Measurements from ENCODE around the gene RNF186. TPM values are rescaled to one million over a fixed set of nuclear protein-coding genes. Genes with fewer than 3 reads are reported as not detected.

Gene RNF186
- total RNA-seq, 1 donor from 2014 or later: 1.3 TPM

DNA sequence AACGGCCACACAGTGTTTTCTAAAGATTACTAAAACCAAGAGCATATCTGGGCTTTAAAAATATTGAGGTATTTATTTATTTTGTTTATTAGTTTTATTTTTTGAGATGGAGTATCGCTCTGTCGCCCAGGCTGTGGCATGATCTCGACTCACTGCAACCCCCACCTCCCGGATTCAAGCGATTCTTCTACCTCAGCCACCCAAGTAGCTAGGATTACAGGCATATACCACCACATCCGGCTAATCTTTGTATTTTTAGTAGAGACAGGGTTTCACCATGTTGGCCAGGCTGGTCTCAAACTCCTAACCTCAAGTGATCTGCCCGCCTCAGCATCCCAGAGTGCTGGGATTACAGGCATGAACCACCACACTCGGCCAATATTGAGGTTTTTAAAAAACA lies 39.3 kb downstream of the RNF186 start:
- Mint-ChIP-seq H3K4me3 (no peak overlapping the region), H3K4me1 (ENCODE audit: unreplicated experiment) (no peaks in the 10 kb centered on the region), H3K9me3 (no peaks in the 10 kb centered on the region), H3K36me3 (peaks cover 3% of the 10 kb centered on the region), H3K27me3 (no peaks in the 10 kb centered on the region), H3K27ac (no peak overlapping the region)
- TF ChIP-seq, protein P1, sequence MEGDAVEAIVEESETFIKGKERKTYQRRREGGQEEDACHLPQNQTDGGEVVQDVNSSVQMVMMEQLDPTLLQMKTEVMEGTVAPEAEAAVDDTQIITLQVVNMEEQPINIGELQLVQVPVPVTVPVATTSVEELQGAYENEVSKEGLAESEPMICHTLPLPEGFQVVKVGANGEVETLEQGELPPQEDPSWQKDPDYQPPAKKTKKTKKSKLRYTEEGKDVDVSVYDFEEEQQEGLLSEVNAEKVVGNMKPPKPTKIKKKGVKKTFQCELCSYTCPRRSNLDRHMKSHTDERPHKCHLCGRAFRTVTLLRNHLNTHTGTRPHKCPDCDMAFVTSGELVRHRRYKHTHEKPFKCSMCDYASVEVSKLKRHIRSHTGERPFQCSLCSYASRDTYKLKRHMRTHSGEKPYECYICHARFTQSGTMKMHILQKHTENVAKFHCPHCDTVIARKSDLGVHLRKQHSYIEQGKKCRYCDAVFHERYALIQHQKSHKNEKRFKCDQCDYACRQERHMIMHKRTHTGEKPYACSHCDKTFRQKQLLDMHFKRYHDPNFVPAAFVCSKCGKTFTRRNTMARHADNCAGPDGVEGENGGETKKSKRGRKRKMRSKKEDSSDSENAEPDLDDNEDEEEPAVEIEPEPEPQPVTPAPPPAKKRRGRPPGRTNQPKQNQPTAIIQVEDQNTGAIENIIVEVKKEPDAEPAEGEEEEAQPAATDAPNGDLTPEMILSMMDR (conservative IDR thresholded peaks at IDR 0.05): no peak
- DNase-seq (ENCODE audit: extremely low spot score, unreplicated experiment): no peak

DNA sequence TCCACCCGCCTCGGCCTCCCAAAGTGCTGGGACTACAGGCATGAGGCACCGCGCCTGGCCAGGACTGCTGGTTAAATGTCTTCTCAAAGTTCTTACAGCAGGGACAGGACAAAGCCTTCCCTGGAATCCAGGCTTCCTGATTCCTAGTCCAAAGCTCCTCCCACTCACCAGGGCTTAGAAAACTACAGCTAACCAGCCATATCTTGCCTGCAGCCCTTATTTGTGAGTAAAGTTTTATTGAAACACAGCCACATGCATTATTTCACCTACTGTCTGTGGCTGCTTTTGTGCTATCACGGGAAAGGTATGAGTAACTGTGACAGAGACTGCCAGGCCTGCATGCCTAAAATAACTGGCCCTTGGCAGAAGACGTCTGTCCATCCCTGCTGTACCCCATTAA lies 39.8 kb downstream of the RNF186 start:
- no peak overlapping the region for H3K4me3 Mint-ChIP-seq
- peaks cover 3% of the 10 kb centered on the region for H3K36me3 Mint-ChIP-seq
- no peaks in the 10 kb centered on the region for H3K9me3 Mint-ChIP-seq
- H3K4me1 Mint-ChIP-seq (ENCODE audit: unreplicated experiment): no peaks in the 10 kb centered on the region
- TF ChIP-seq, protein P1 (conservative IDR thresholded peaks at IDR 0.05): no peak
- no peak overlapping the region for H3K27ac Mint-ChIP-seq
- no peaks in the 10 kb centered on the region for H3K27me3 Mint-ChIP-seq
- DNase-seq (ENCODE audit: extremely low spot score, unreplicated experiment): no peak

DNA sequence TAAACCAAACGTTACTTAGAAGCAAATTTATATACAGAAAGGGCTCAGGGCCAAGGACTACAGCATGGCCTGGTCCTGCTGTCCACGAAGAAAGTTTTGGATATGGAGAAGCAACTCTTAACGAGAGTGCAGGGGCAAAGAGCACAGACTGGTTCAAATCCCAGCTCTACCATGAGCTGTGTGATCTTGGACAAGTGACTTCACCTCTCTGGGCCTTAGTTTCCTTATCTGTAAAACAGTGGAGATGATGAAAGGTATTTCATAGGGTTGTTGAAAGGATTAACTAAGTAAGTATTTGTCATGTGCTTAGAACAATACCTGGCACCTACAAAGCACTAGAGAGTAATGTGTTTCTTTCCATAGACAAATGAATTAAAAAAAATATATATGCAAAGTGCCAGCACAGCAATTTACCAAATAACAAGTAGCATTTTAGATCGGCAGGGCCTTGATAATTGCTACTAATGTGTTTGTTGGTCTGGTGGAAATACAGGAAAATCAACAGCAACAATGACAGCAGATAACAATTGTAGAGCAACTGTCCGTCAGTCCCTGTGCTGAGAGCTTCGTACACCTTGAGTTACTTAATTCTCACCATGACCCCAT lies 40.8 kb downstream of the RNF186 start:
- no peak overlapping the region for H3K27ac Mint-ChIP-seq
- peaks cover 5% of the 10 kb centered on the region for H3K4me1 Mint-ChIP-seq (ENCODE audit: unreplicated experiment)
- TF ChIP-seq, protein P1 (conservative IDR thresholded peaks at IDR 0.05): no peak
- no peak for DNase-seq (ENCODE audit: extremely low spot score, unreplicated experiment)
- no peaks in the 10 kb centered on the region for H3K9me3 Mint-ChIP-seq
- peaks cover 3% of the 10 kb centered on the region for H3K36me3 Mint-ChIP-seq
- H3K4me3 Mint-ChIP-seq: no peak overlapping the region
- H3K27me3 Mint-ChIP-seq: no peaks in the 10 kb centered on the region

DNA sequence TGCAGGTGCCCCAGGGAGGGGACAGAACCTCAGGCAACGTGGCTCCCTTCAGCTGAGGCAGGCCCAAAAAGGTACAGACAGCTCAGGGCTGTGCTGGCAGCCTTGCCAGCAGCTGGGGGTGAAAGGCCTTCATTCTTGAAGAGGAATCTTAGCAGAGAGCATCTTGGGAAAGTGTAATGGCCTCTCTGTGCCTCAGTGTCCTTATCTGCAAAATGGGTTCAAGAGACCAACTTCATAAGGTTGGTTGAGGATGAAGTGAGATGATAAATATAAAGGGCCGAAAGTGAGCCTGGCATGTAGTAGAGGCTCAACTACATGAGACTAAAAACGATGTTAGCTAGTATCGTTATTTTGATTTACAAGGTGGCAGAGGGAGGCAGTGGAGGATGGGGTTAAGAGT lies 41.6 kb downstream of the RNF186 start:
- Mint-ChIP-seq H3K36me3 (peaks cover 3% of the 10 kb centered on the region), H3K4me3 (no peak overlapping the region), H3K9me3 (no peaks in the 10 kb centered on the region), H3K27ac (no peak overlapping the region), H3K27me3 (no peaks in the 10 kb centered on the region), H3K4me1 (ENCODE audit: unreplicated experiment) (peaks cover 11% of the 10 kb centered on the region)
- TF ChIP-seq, protein P1 (conservative IDR thresholded peaks at IDR 0.05): no peak
- DNase-seq (ENCODE audit: extremely low spot score, unreplicated experiment): no peak

DNA sequence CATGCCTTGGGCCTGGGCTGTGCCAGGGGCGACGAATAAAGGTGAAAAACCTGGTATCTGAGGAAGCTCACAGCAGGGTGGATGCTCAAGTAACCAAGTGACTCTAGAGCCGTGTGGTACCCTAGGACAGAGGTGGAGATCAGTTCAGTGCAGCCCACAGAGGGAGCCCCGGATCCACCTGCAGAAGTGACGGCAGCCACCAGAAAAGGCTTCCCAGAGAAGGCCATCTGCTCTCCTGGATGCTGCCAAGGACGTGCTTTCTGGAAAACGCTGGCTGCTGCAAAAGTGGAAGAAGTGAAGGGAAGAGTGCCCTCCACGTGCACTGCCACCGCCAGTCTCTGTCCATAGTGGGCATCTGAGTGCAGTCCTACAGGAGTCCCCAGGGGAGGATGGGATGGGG lies 43.0 kb downstream of the RNF186 start:
- no peak for DNase-seq (ENCODE audit: extremely low spot score, unreplicated experiment)
- no peak overlapping the region for H3K27ac Mint-ChIP-seq
- H3K27me3 Mint-ChIP-seq: no peaks in the 10 kb centered on the region
- H3K4me1 Mint-ChIP-seq (ENCODE audit: unreplicated experiment): peaks cover 16% of the 10 kb centered on the region
- H3K4me3 Mint-ChIP-seq: no peak overlapping the region
- H3K36me3 Mint-ChIP-seq: no peaks in the 10 kb centered on the region
- no peaks in the 10 kb centered on the region for H3K9me3 Mint-ChIP-seq
- TF ChIP-seq, protein P1 (conservative IDR thresholded peaks at IDR 0.05): no peak

DNA sequence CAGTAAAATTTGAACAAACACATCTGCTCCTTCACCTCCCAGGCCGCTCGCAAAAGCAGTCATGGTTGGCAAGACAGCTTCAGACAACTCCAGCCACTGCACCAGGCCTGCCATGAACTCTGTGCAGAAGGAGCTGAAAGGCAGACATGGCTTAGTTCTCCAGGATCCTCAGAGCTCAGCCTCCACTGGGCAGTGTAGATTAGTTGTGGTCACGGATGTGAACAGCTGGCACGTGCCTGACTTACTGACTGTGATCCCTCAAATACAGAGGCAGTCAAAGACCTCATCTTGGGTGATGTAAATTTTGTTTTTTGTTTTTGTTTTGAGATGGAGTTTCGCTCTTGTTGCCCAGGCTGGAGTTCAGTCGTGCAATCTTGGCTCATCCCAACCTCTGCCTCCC lies 43.7 kb downstream of the RNF186 start:
- H3K9me3 Mint-ChIP-seq: no peaks in the 10 kb centered on the region
- H3K4me1 Mint-ChIP-seq (ENCODE audit: unreplicated experiment): peaks cover 16% of the 10 kb centered on the region
- no peak overlapping the region for H3K4me3 Mint-ChIP-seq
- DNase-seq (ENCODE audit: extremely low spot score, unreplicated experiment): no peak
- H3K27me3 Mint-ChIP-seq: no peaks in the 10 kb centered on the region
- no peaks in the 10 kb centered on the region for H3K36me3 Mint-ChIP-seq
- H3K27ac Mint-ChIP-seq: no peak overlapping the region
- TF ChIP-seq, protein P1 (conservative IDR thresholded peaks at IDR 0.05): no peak
